ENCODE results near the gene AADAC. TPM values are rescaled to one million over a fixed set of nuclear protein-coding genes. Genes with fewer than 3 reads are reported as not detected.

The AADAC gene
- total and polyA plus RNA-seq, 4 donors = 4.4 to 33.3 (median 8.2) TPM

DNA sequence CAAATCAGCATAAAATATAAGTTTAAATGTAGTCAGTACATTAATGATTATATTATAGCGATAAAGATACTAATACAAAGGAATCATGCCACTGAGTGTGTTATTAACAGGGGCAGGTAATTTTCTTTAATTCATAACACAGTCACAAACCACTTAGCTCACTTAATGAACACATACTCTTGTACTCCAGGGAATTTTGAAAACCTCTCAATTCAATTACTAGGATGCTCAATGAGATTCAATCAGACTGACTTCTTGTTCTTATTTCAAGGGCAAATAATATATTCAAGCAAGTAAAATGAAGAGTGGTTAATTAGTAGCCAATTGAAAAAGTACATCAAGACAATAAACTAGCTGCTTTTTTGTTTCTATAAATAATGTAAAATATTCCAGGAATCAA lies 53.8 kb downstream of the AADAC start:
- ATAC-seq (ENCODE audit: insufficient read depth, low FRiP score) = no peak
- Histone ChIP-seq H3K9me3 (ENCODE audit: control insufficient read depth in 4 of 4, insufficient read depth in 3 of 4, low read length in 3 of 4) (no peaks in the 10 kb centered on the region), H3K27ac (ENCODE audit: low read depth in 1 of 2, low read length in 1 of 2) (no peak overlapping the region), H3K4me1 (ENCODE audit: control insufficient read depth in 5 of 5, insufficient read depth in 5 of 5, low read length in 5 of 5) (peaks cover 0 to 10% (median 3%) of the 10 kb centered on the region in 5 donors), H3K9ac (ENCODE audit: insufficient read depth in 1 of 2, low read length in 2 of 2) (no peak overlapping the region), H3K4me3 (no peak overlapping the region), H3K36me3 (ENCODE audit: control insufficient read depth in 4 of 4, insufficient read depth in 4 of 4, low read length in 4 of 4) (no peaks in the 10 kb centered on the region), H3K27me3 (ENCODE audit: control insufficient read depth in 3 of 3, insufficient read depth in 3 of 3, low read length in 2 of 3) (no peaks in the 10 kb centered on the region)
- TF ChIP-seq, protein P1, sequence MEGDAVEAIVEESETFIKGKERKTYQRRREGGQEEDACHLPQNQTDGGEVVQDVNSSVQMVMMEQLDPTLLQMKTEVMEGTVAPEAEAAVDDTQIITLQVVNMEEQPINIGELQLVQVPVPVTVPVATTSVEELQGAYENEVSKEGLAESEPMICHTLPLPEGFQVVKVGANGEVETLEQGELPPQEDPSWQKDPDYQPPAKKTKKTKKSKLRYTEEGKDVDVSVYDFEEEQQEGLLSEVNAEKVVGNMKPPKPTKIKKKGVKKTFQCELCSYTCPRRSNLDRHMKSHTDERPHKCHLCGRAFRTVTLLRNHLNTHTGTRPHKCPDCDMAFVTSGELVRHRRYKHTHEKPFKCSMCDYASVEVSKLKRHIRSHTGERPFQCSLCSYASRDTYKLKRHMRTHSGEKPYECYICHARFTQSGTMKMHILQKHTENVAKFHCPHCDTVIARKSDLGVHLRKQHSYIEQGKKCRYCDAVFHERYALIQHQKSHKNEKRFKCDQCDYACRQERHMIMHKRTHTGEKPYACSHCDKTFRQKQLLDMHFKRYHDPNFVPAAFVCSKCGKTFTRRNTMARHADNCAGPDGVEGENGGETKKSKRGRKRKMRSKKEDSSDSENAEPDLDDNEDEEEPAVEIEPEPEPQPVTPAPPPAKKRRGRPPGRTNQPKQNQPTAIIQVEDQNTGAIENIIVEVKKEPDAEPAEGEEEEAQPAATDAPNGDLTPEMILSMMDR (IDR thresholded peaks at IDR 0.05; ENCODE audit: control extremely low read depth, extremely low read depth) = no peak
- 91 to 98% methylated on average over 1 of the region's 1 CpG for WGBS, 2 donors
- DNase-seq = no peak

DNA sequence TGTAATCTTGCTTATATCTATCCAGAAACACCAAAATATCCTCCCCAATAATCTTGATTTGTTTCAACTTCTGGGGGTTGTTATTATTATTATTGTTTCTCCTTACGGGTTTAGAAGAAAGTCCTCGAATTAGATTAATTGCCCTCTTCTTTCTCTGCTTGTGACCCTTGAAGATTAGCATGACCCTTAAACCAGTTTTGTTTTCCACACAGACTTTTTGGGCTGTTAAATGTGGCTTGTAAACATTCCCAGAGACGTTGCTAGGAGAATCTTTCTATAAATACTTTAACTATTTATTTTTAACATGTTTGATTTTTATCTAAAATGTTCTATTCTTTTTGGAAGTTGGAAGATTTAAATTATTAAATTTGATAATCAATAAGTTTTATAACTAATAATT lies 55.3 kb downstream of the AADAC start:
- no peaks in the 10 kb centered on the region for H3K36me3 ChIP-seq (ENCODE audit: control insufficient read depth in 4 of 4, insufficient read depth in 4 of 4, low read length in 4 of 4)
- TF ChIP-seq, protein P1 (IDR thresholded peaks at IDR 0.05; ENCODE audit: control extremely low read depth, extremely low read depth) = no peak
- peaks cover 0 to 10% (median 3%) of the 10 kb centered on the region in 5 donors for H3K4me1 ChIP-seq (ENCODE audit: control insufficient read depth in 5 of 5, insufficient read depth in 5 of 5, low read length in 5 of 5)
- H3K9ac ChIP-seq (ENCODE audit: insufficient read depth in 1 of 2, low read length in 2 of 2) = no peak overlapping the region
- no peaks in the 10 kb centered on the region for H3K27me3 ChIP-seq (ENCODE audit: control insufficient read depth in 3 of 3, insufficient read depth in 3 of 3, low read length in 2 of 3)
- H3K4me3 ChIP-seq = no peak overlapping the region
- ATAC-seq (ENCODE audit: insufficient read depth, low FRiP score) (no peak), DNase-seq (peak in 2 of 3 donors; percentile 51 to 53)
- H3K9me3 ChIP-seq (ENCODE audit: control insufficient read depth in 4 of 4, insufficient read depth in 3 of 4, low read length in 3 of 4) = no peaks in the 10 kb centered on the region
- no peak overlapping the region for H3K27ac ChIP-seq (ENCODE audit: low read depth in 1 of 2, low read length in 1 of 2)
- WGBS, 2 donors = 34 to 70% methylated on average over 3 of the region's 3 CpGs

- no peaks in the 10 kb centered on the region for H3K36me3 ChIP-seq (ENCODE audit: control insufficient read depth in 4 of 4, insufficient read depth in 4 of 4, low read length in 4 of 4)
- H3K27ac ChIP-seq (ENCODE audit: low read depth in 1 of 2, low read length in 1 of 2) = no peak overlapping the region
- TF ChIP-seq, protein P1 (IDR thresholded peaks at IDR 0.05; ENCODE audit: control extremely low read depth, extremely low read depth) = no peak
- no peaks in the 10 kb centered on the region for H3K9me3 ChIP-seq (ENCODE audit: control insufficient read depth in 4 of 4, insufficient read depth in 3 of 4, low read length in 3 of 4)
- no peaks in the 10 kb centered on the region for H3K27me3 ChIP-seq (ENCODE audit: control insufficient read depth in 3 of 3, insufficient read depth in 3 of 3, low read length in 2 of 3)
- no peak overlapping the region for H3K9ac ChIP-seq (ENCODE audit: insufficient read depth in 1 of 2, low read length in 2 of 2)
- ATAC-seq (ENCODE audit: insufficient read depth, low FRiP score) (peak; percentile 83), DNase-seq (peak in 2 of 3 donors; percentile 32 to 51)
- H3K4me1 ChIP-seq (ENCODE audit: control insufficient read depth in 5 of 5, insufficient read depth in 5 of 5, low read length in 5 of 5) = peaks cover 0 to 7% (median 0%) of the 10 kb centered on the region in 5 donors
- no peak overlapping the region for H3K4me3 ChIP-seq
- WGBS, 2 donors = 33 to 45% methylated on average over 8 of the region's 8 CpGs
These were observed 57.9 kb downstream of the AADAC start for GRCh38 chr3:151871639-151872468.

Measured in lung (tissue), 12 donors.